Activated CD4-positive, alpha-beta T cell treated with anti-CD3 and anti-CD28 coated beads for 36 hours (primary cell): ENCODE results near the gene MLST8. TPM values are rescaled to one million over a fixed set of nuclear protein-coding genes. Genes with fewer than 3 reads are reported as not detected.

Experiments
- ATAC-seq: fragments of 200-7000 bp; cut with Tn5 transposase; one replicate; pipeline ENCODE4 v1.10.0; 2021; ENCODE audit warnings: mild to moderate bottlenecking, moderate library complexity
- CTCF ChIA-PET: fragments of 350-600 bp; sonication (Branson Sonifier 250); formaldehyde crosslinking; loops from one replicate; lab custom pipeline; 2021; ENCODE audit warnings: antibody characterized with exemption; lab: Charles Lee
- POLR2A ChIA-PET: fragments of 350-600 bp; sonication (Branson Sonifier 250); formaldehyde crosslinking; loops from one replicate; lab custom pipeline; 2021; ENCODE audit warnings: antibody characterized with exemption, inconsistent platforms; lab: Charles Lee
- DNase-seq: peaks from one replicate; pipeline ENCODE4 v3.0.0-alpha.2; 2020
- H3K27ac Mint-ChIP-seq: one replicate; pipeline ENCODE4 v1.8.0; 2021; ENCODE audit warnings: mixed read lengths
- H3K27me3 Mint-ChIP-seq: one replicate; pipeline ENCODE4 v1.8.0; 2021; ENCODE audit warnings: mixed read lengths
- H3K36me3 Mint-ChIP-seq: one replicate; pipeline ENCODE4 v1.8.0; 2021; ENCODE audit warnings: low read depth, mixed read lengths
- H3K4me1 Mint-ChIP-seq: one replicate; pipeline ENCODE4 v1.8.0; 2021; ENCODE audit warnings: mixed read lengths
- H3K4me3 Mint-ChIP-seq: one replicate; pipeline ENCODE4 v1.8.0; 2021; ENCODE audit warnings: mild to moderate bottlenecking, moderate library complexity, mixed read lengths
- H3K9me3 Mint-ChIP-seq: one replicate; pipeline ENCODE4 v1.8.0; 2021; ENCODE audit warnings: low read depth, mixed read lengths
- intact Hi-C, 2 experiments: fragments of 100-400 bp; cut with DNase I in 1 of 2; cut with micrococcal nuclease in 1 of 2; formaldehyde crosslinking; loops; one replicate each; pipeline versions ENCODE4 v1.14.2 to v1.15.1; 2022 to 2024; cut with DNase I, micrococcal nuclease
- total RNA-seq, 2 experiments: library from RNA; stranded (reverse); gene quantifications; one replicate each; pipeline ENCODE4 v1.2.3, GENCODE V29; 2021

MLST8 gene
- total RNA-seq, 2 experiments from 2014 or later = 61.3 to 76.1 TPM

- CTCF ChIA-PET = interaction anchor here (1.0 kb wide), 1 partner anchor 48 kb away, joined by 3 read pairs; no protein-coding TSS in a partner anchor
- Mint-ChIP-seq H3K27ac (no peak overlapping the region), H3K9me3 (no peaks in the 10 kb centered on the region), H3K36me3 (peaks cover 8% of the 10 kb centered on the region), H3K4me1 (no peaks in the 10 kb centered on the region), H3K27me3 (no peaks in the 10 kb centered on the region), H3K4me3 (no peak overlapping the region)
- POLR2A ChIA-PET = interaction anchor here (0.6 to 1.0 kb wide), 2 partner anchors 9 to 20 kb away, joined by 3 read pairs; no protein-coding TSS in a partner anchor
- ATAC-seq (no peak), DNase-seq (no peak)
- intact Hi-C loops = no loop called here
These were observed 37.3 kb downstream of the MLST8 start for GRCh38 chr16:2242598-2242997.

- ChIA-PET POLR2A (interaction anchor here (0.6 kb wide), 1 partner anchor 21 kb away, joined by 3 read pairs; no protein-coding TSS in a partner anchor), CTCF (interaction anchor here (1.0 kb wide), 1 partner anchor 49 kb away, joined by 3 read pairs; no protein-coding TSS in a partner anchor)
- Mint-ChIP-seq H3K36me3 (peaks cover 10% of the 10 kb centered on the region), H3K4me3 (no peak overlapping the region), H3K4me1 (no peaks in the 10 kb centered on the region), H3K9me3 (no peaks in the 10 kb centered on the region), H3K27ac (no peak overlapping the region), H3K27me3 (no peaks in the 10 kb centered on the region)
- ATAC-seq (no peak), DNase-seq (no peak)
- intact Hi-C loops = no loop called here
These were observed 37.8 kb downstream of the MLST8 start for GRCh38 chr16:2243031-2243528.

- H3K4me3 Mint-ChIP-seq = no peak overlapping the region
- DNase-seq (no peak), ATAC-seq (no peak)
- intact Hi-C loops = no loop called here
- H3K9me3 Mint-ChIP-seq = no peaks in the 10 kb centered on the region
- H3K27ac Mint-ChIP-seq = no peak overlapping the region
- H3K27me3 Mint-ChIP-seq = no peaks in the 10 kb centered on the region
- peaks cover 15% of the 10 kb centered on the region for H3K36me3 Mint-ChIP-seq
- POLR2A ChIA-PET = no interaction called here
- no peaks in the 10 kb centered on the region for H3K4me1 Mint-ChIP-seq
- CTCF ChIA-PET = interaction anchor here (1.0 kb wide), 1 partner anchor 49 kb away, joined by 3 read pairs; no protein-coding TSS in a partner anchor
These were observed 38.5 kb downstream of the MLST8 start for GRCh38 chr16:2243781-2244180.

- ATAC-seq (no peak), DNase-seq (no peak)
- Mint-ChIP-seq H3K4me3 (no peak overlapping the region), H3K9me3 (no peaks in the 10 kb centered on the region), H3K4me1 (no peaks in the 10 kb centered on the region), H3K27ac (no peak overlapping the region), H3K36me3 (peaks cover 15% of the 10 kb centered on the region), H3K27me3 (no peaks in the 10 kb centered on the region)
- ChIA-PET CTCF (no interaction called here), POLR2A (no interaction called here)
- intact Hi-C loops = no loop called here
These were observed 39.0 kb downstream of the MLST8 start for GRCh38 chr16:2244301-2244700.

- DNase-seq = no peak
- peaks cover 15% of the 10 kb centered on the region for H3K36me3 Mint-ChIP-seq
- no peak overlapping the region for H3K27ac Mint-ChIP-seq
- no peak overlapping the region for H3K4me3 Mint-ChIP-seq
- H3K9me3 Mint-ChIP-seq = no peaks in the 10 kb centered on the region
- no peaks in the 10 kb centered on the region for H3K27me3 Mint-ChIP-seq
- ChIA-PET CTCF (no interaction called here), POLR2A (no interaction called here)
- H3K4me1 Mint-ChIP-seq = no peaks in the 10 kb centered on the region
- no peak for ATAC-seq
- intact Hi-C loops = no loop called here
These were observed 39.9 kb downstream of the MLST8 start for GRCh38 chr16:2244926-2245795.

- ChIA-PET CTCF (interaction anchor here (0.6 to 0.7 kb wide), 2 partner anchors 8 to 198 kb away, joined by 3 read pairs; partner anchors contain the start of gene TSC2), POLR2A (interaction anchor here (1.0 kb wide), 1 partner anchor 13 kb away, joined by 3 read pairs; no protein-coding TSS in a partner anchor)
- ATAC-seq (no peak), DNase-seq (no peak)
- H3K9me3 Mint-ChIP-seq = no peaks in the 10 kb centered on the region
- H3K36me3 Mint-ChIP-seq = peaks cover 19% of the 10 kb centered on the region
- H3K27ac Mint-ChIP-seq = no peak overlapping the region
- intact Hi-C loops = no loop called here
- no peaks in the 10 kb centered on the region for H3K27me3 Mint-ChIP-seq
- peaks cover 2% of the 10 kb centered on the region for H3K4me1 Mint-ChIP-seq
- H3K4me3 Mint-ChIP-seq = no peak overlapping the region
These were observed 41.1 kb downstream of the MLST8 start for GRCh38 chr16:2246301-2246885.

- peak; percentile 3 for ATAC-seq
- intact Hi-C loops = loop anchor here (1.0 to 5.0 kb wide), 10 partner anchors 13 to 227 kb away; partner anchors contain the start of genes E4F1 (in 2 of the 2), ABCA3 (in 1 of the 2), CCNF (in 1 of the 2) and MLST8 (in 1 of the 2)
- H3K36me3 Mint-ChIP-seq = peaks cover 43% of the 10 kb centered on the region
These were observed 45.5 kb downstream of the MLST8 start for GRCh38 chr16:2250652-2251295.

GRCh38 chr16:2251296-2252111, 46.2 kb downstream of the MLST8 start, which contains the start of gene ECI1:
TSS of gene ECI1 (minus strand) at chr16:2251587. CDS start at chr16:2251566, 21 bp downstream.
- Mint-ChIP-seq H3K27me3 (no peaks in the 10 kb centered on the region), H3K27ac (peak within 1 kb of the TSS; percentile 90), H3K4me3 (peak within 1 kb of the TSS; percentile 90), H3K9me3 (no peaks in the 10 kb centered on the region), H3K36me3 (peaks cover 48% of the 10 kb centered on the region), H3K4me1 (peaks cover 5% of the 10 kb centered on the region)
- ATAC-seq = peak; percentile 87
- peak; percentile 92 for DNase-seq
- POLR2A ChIA-PET = interaction anchor here (0.5 to 2.4 kb wide), 10 partner anchors 8 to 503 kb away, joined by 3 to 27 read pairs (median 4); partner anchors contain the start of genes PGP and TRAF7
- CTCF ChIA-PET = interaction anchor here (0.7 to 1.5 kb wide), 5 partner anchors 11 to 236 kb away, joined by 3 to 10 read pairs (median 5); no protein-coding TSS in a partner anchor
- intact Hi-C loops = loop anchor here (1.0 to 5.0 kb wide), 11 partner anchors 12 to 228 kb away; partner anchors contain the start of genes E4F1 (in 2 of the 2), RNPS1 (in 2 of the 2), ABCA3 (in 1 of the 2) and CCNF (in 1 of the 2)

More at GRCh38 chr16:2250652-2251295, 45.5 kb downstream of the MLST8 start:
- peak; percentile 69 for DNase-seq
- Mint-ChIP-seq H3K4me1 (peaks cover 5% of the 10 kb centered on the region), H3K27ac (peak overlapping the region; percentile 90), H3K9me3 (no peaks in the 10 kb centered on the region), H3K27me3 (no peaks in the 10 kb centered on the region), H3K4me3 (peak overlapping the region; percentile 90)
- ChIA-PET POLR2A (interaction anchor here (1.5 to 2.4 kb wide), 4 partner anchors 12 to 95 kb away, joined by 4 to 27 read pairs (median 10); partner anchors contain the start of genes PGP and TRAF7), CTCF (interaction anchor here (1.0 to 1.3 kb wide), 2 partner anchors 12 to 29 kb away, joined by 3 to 5 read pairs; no protein-coding TSS in a partner anchor)

- no peak for ATAC-seq
- peaks cover 56% of the 10 kb centered on the region for H3K36me3 Mint-ChIP-seq
- peaks cover 5% of the 10 kb centered on the region for H3K4me1 Mint-ChIP-seq
- ChIA-PET CTCF (interaction anchor here (1.3 to 1.5 kb wide), 3 partner anchors 10 to 58 kb away, joined by 5 to 10 read pairs (median 5); no protein-coding TSS in a partner anchor), POLR2A (interaction anchor here (0.6 to 2.4 kb wide), 5 partner anchors 10 to 276 kb away, joined by 5 to 27 read pairs (median 11); partner anchors contain the start of genes PGP, TRAF7 and TSC2)
- DNase-seq = no peak
- intact Hi-C loops = loop anchor here (2.0 to 5.0 kb wide), 3 partner anchors 16 to 175 kb away; partner anchors contain the start of genes CCNF (in 1 of the 2) and RNPS1 (in 1 of the 2)
- H3K9me3 Mint-ChIP-seq = no peaks in the 10 kb centered on the region
- H3K27me3 Mint-ChIP-seq = no peaks in the 10 kb centered on the region
- no peak overlapping the region for H3K4me3 Mint-ChIP-seq
- no peak overlapping the region for H3K27ac Mint-ChIP-seq
These were observed 47.5 kb downstream of the MLST8 start for GRCh38 chr16:2252806-2253148.
